PFSK-1 (cell line): ENCODE results near the gene HMGCS2.

Experiments used
- POLR2AphosphoS5 ChIP-seq: IDR thresholded peaks from 2 replicates; pipeline ENCODE4 v1.6.1; 2012; ENCODE audit warnings: low read depth, mild to moderate bottlenecking, control low read depth, low read length, moderate library complexity
- REST ChIP-seq, 2 experiments: IDR thresholded peaks; 2 replicates each; pipeline versions ENCODE4 v1.6.1 to v1.8.0; 2011 to 2012; ENCODE audit warnings: low read depth in 2 of 2, low read length in 2 of 2, control low read depth in 1 of 2, inconsistent platforms in 1 of 2, mild to moderate bottlenecking in 1 of 2, moderate library complexity in 1 of 2; ENCODE audit not compliant: insufficient read depth in 1 of 2

GRCh38 chr1:119808972-119809550 is 40.4 kb upstream of the HMGCS2 start:
- TF ChIP-seq POLR2AphosphoS5 (no peak), REST (IDR thresholded peaks at IDR 0.05; ENCODE audit: insufficient read depth in 1 of 2, low read depth in 2 of 2, low read length in 2 of 2) (no peak)
